Karpas-422 (cell line): ENCODE results near the gene CNR2. TPM values are rescaled to one million over a fixed set of nuclear protein-coding genes. Genes with fewer than 3 reads are reported as not detected.
"Not testable (repeated sequence)": the region's sequence is repeated elsewhere in the genome, so short reads cannot be mapped to it uniquely, and the experiment has no call there.

Experiments used
- DNase-seq: peaks from one replicate; pipeline ENCODE4 v3.0.0-alpha.2; 2015
- H2AFZ ChIP-seq: fragments of 200-600 bp; sonication (generic); 2 replicates; pipeline ENCODE4 v1.6.1; 2014; ENCODE audit warnings: antibody characterized with exemption, low read length, mixed read lengths
- H3K27ac ChIP-seq: fragments of 200-600 bp; sonication (generic); 2 replicates; pipeline ENCODE4 v1.5.1; 2014; ENCODE audit warnings: mild to moderate bottlenecking, low read length, moderate library complexity
- H3K27me3 ChIP-seq: fragments of 200-600 bp; sonication (generic); 2 replicates; pipeline ENCODE4 v1.6.1; 2014; ENCODE audit warnings: low read length, mixed read lengths
- H3K36me3 ChIP-seq: fragments of 200-600 bp; sonication (generic); 2 replicates; pipeline ENCODE4 v1.6.1; 2014; ENCODE audit warnings: low read length, mixed read lengths; ENCODE audit not compliant: insufficient read depth
- H3K4me1 ChIP-seq: fragments of 200-600 bp; sonication (generic); 2 replicates; pipeline ENCODE4 v1.6.1; 2014; ENCODE audit warnings: mild to moderate bottlenecking, low read length, mixed read lengths
- H3K4me2 ChIP-seq: fragments of 200-600 bp; sonication (generic); 2 replicates; pipeline ENCODE4 v1.6.1; 2014; ENCODE audit warnings: low read length, low read depth, mild to moderate bottlenecking; ENCODE audit not compliant: poor library complexity, severe bottlenecking
- H3K4me3 ChIP-seq: fragments of 200-600 bp; sonication (generic); 2 replicates; pipeline ENCODE4 v1.5.1; 2014; ENCODE audit warnings: mild to moderate bottlenecking, antibody characterized with exemption, low read length, mixed read lengths
- H3K79me2 ChIP-seq: fragments of 200-600 bp; sonication (generic); 2 replicates; pipeline ENCODE4 v1.6.1; 2014; ENCODE audit warnings: mild to moderate bottlenecking, low read length, mixed read lengths
- H3K9ac ChIP-seq: fragments of 200-600 bp; sonication (generic); 2 replicates; pipeline ENCODE4 v1.6.0; 2014; ENCODE audit warnings: low read length
- H3K9me2 ChIP-seq: fragments of 200-600 bp; sonication (generic), shearing (Covaris generic); replicated peaks from 2 replicates; pipeline ENCODE4 v1.6.0; 2014; ENCODE audit warnings: mild to moderate bottlenecking, low read length, moderate library complexity; ENCODE audit not compliant: insufficient read depth
- H3K9me3 ChIP-seq: fragments of 300-700, 200-600 bp; sonication (generic); 2 replicates; pipeline ENCODE4 v1.6.1; 2014; ENCODE audit warnings: low read length, mixed read lengths
- H4K20me1 ChIP-seq: fragments of 200-600 bp; sonication (generic); 2 replicates; pipeline ENCODE4 v1.6.1; 2014; ENCODE audit warnings: mild to moderate bottlenecking, antibody characterized with exemption, low read length, low read depth; ENCODE audit not compliant: insufficient read depth
- total RNA-seq: library from RNA; depleted of rRNA; stranded (reverse); fragments of >200 nt; shearing (Covaris generic); gene quantifications from 2 replicates; pipeline ENCODE4 v1.2.3, GENCODE V29; 2014; ENCODE audit warnings: low replicate concordance

Gene CNR2
- total RNA-seq, 1 experiment from 2014 or later: 18.9 TPM

DNA sequence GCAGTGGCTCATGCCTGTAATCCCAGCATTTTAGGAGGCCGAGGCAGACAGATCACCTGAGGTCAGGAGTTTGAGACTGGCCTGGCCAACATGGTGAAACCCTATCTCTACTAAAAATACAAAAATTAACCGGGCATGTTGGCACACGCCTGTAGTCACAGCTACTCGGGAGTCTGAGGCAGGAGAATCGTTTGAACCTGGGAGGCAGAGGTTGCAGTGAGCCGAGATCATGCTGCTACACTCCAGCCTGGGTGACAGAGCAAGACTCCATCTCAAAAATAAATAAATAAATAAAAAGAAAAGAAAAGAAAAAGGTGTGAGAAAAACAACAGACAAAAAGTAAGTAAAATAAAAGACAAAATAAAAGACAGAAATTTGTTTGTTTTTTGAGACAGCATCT lies 79.0 kb downstream of the CNR2 start:
- not testable (repeated sequence) for H3K27me3 ChIP-seq, H3K9me3 ChIP-seq, H3K27ac ChIP-seq, H4K20me1 ChIP-seq, H3K9ac ChIP-seq, H3K79me2 ChIP-seq, H3K4me3 ChIP-seq, H3K36me3 ChIP-seq, DNase-seq, H3K4me2 ChIP-seq, H3K9me2 ChIP-seq, H2AFZ ChIP-seq
- peaks cover 28% of the 10 kb centered on the region for H3K4me1 ChIP-seq

GRCh38 chr1:23827717-23828116 lies 85.4 kb downstream of the CNR2 start:
- H3K4me2 ChIP-seq: peak overlapping the region; percentile 22
- peak; percentile 56 for DNase-seq
- H3K9ac ChIP-seq: no peak overlapping the region; the same call in 1 of the 2 replicates
- peak overlapping the region; percentile 34; the same call in 1 of the 2 replicates for H2AFZ ChIP-seq
- H3K9me3 ChIP-seq: no peaks in the 10 kb centered on the region
- H3K4me1 ChIP-seq: peaks cover 33% of the 10 kb centered on the region
- no peaks in the 10 kb centered on the region for H3K36me3 ChIP-seq
- peaks cover 18% of the 10 kb centered on the region for H3K79me2 ChIP-seq
- H3K9me2 ChIP-seq: no peaks in the 10 kb centered on the region
- H3K27me3 ChIP-seq: no peaks in the 10 kb centered on the region
- no peak overlapping the region for H3K4me3 ChIP-seq
- H4K20me1 ChIP-seq: no peaks in the 10 kb centered on the region
- peak overlapping the region; percentile 53; the same call in 1 of the 2 replicates for H3K27ac ChIP-seq

- H3K27me3 ChIP-seq, H3K36me3 ChIP-seq, H3K9me3 ChIP-seq, H2AFZ ChIP-seq, H4K20me1 ChIP-seq, H3K9me2 ChIP-seq, H3K9ac ChIP-seq, H3K4me2 ChIP-seq, H3K4me3 ChIP-seq, DNase-seq, H3K27ac ChIP-seq: not testable (repeated sequence)
- H3K4me1 ChIP-seq: peaks cover 33% of the 10 kb centered on the region
- H3K79me2 ChIP-seq: peaks cover 18% of the 10 kb centered on the region
These were observed 86.6 kb downstream of the CNR2 start for GRCh38 chr1:23826590-23826989.

- Histone ChIP-seq H3K36me3 (no peaks in the 10 kb centered on the region), H3K9me2 (no peaks in the 10 kb centered on the region), H3K9ac (peak overlapping the region; percentile 96), H3K27me3 (no peaks in the 10 kb centered on the region), H3K9me3 (no peaks in the 10 kb centered on the region), H4K20me1 (no peaks in the 10 kb centered on the region), H3K4me2 (peak overlapping the region; percentile 70), H2AFZ (no peak overlapping the region; the same call in 1 of the 2 replicates), H3K79me2 (peaks cover 18% of the 10 kb centered on the region), H3K27ac (peak overlapping the region; percentile 56), H3K4me3 (peak overlapping the region; percentile 87), H3K4me1 (peaks cover 32% of the 10 kb centered on the region)
- no peak for DNase-seq
These were observed 87.2 kb downstream of the CNR2 start for GRCh38 chr1:23825762-23826522.

GRCh38 chr1:23825076-23825761 lies 87.9 kb downstream of the CNR2 start, which contains the start of gene HMGCL:
HMGCL (minus strand) TSS chr1:23825429; CDS start chr1:23825415, 14 bp downstream.
- Histone ChIP-seq H3K4me1 (peaks cover 25% of the 10 kb centered on the region), H3K27ac (peak within 1 kb of the TSS; percentile 59), H4K20me1 (no peaks in the 10 kb centered on the region), H3K9me3 (no peaks in the 10 kb centered on the region), H3K4me3 (peak within 1 kb of the TSS; percentile 87), H3K36me3 (no peaks in the 10 kb centered on the region), H3K4me2 (peak within 1 kb of the TSS; percentile 70), H2AFZ (no peak within 1 kb of the TSS; the same call in 1 of the 2 replicates), H3K79me2 (peaks cover 18% of the 10 kb centered on the region), H3K9me2 (no peaks in the 10 kb centered on the region), H3K27me3 (no peaks in the 10 kb centered on the region), H3K9ac (peak within 1 kb of the TSS; percentile 96)
- DNase-seq: peak; percentile 97

GRCh38 chr1:23824711-23825075 lies 88.5 kb downstream of the CNR2 start:
- H3K9me3 ChIP-seq: no peaks in the 10 kb centered on the region
- H3K9ac ChIP-seq: peak overlapping the region; percentile 96
- H3K27ac ChIP-seq: peak overlapping the region; percentile 59
- H3K4me3 ChIP-seq: peak overlapping the region; percentile 87
- no peaks in the 10 kb centered on the region for H4K20me1 ChIP-seq
- H3K4me2 ChIP-seq: peak overlapping the region; percentile 70
- H2AFZ ChIP-seq: no peak overlapping the region
- H3K36me3 ChIP-seq: no peaks in the 10 kb centered on the region
- DNase-seq: no peak
- H3K27me3 ChIP-seq: no peaks in the 10 kb centered on the region
- peaks cover 18% of the 10 kb centered on the region for H3K79me2 ChIP-seq
- no peaks in the 10 kb centered on the region for H3K9me2 ChIP-seq
- peaks cover 22% of the 10 kb centered on the region for H3K4me1 ChIP-seq

GRCh38 chr1:23823767-23824166 lies 89.4 kb downstream of the CNR2 start:
- H3K4me1 ChIP-seq: peaks cover 22% of the 10 kb centered on the region
- H3K27me3 ChIP-seq: no peaks in the 10 kb centered on the region
- no peaks in the 10 kb centered on the region for H4K20me1 ChIP-seq
- H3K4me3 ChIP-seq: peak overlapping the region; percentile 87; the same call in 1 of the 2 replicates
- H3K27ac ChIP-seq: no peak overlapping the region
- H3K4me2 ChIP-seq: peak overlapping the region; percentile 70
- peak overlapping the region; percentile 96; the same call in 1 of the 2 replicates for H3K9ac ChIP-seq
- no peak overlapping the region for H2AFZ ChIP-seq
- H3K9me3 ChIP-seq: no peaks in the 10 kb centered on the region
- no peaks in the 10 kb centered on the region for H3K36me3 ChIP-seq
- H3K79me2 ChIP-seq: peaks cover 18% of the 10 kb centered on the region
- DNase-seq: no peak
- no peaks in the 10 kb centered on the region for H3K9me2 ChIP-seq
